HG03280 (cell line): ENCODE data around the gene ADAM12.
A peak's percentile ranks its signal among the peaks of the same experiment; 100 is the strongest.
"Not testable (repeated sequence)": the region's sequence is repeated elsewhere in the genome, so short reads cannot be mapped to it uniquely, and the experiment has no call there.

ENCODE experiments used
- ATAC-seq: cut with Tn5 transposase; IDR thresholded peaks from one replicate; pipeline ENCODE4 v1.9.1; 2021; ENCODE audit warnings: mild to moderate bottlenecking, moderate library complexity; ENCODE audit not compliant: unreplicated experiment

The ADAM12 gene

DNA sequence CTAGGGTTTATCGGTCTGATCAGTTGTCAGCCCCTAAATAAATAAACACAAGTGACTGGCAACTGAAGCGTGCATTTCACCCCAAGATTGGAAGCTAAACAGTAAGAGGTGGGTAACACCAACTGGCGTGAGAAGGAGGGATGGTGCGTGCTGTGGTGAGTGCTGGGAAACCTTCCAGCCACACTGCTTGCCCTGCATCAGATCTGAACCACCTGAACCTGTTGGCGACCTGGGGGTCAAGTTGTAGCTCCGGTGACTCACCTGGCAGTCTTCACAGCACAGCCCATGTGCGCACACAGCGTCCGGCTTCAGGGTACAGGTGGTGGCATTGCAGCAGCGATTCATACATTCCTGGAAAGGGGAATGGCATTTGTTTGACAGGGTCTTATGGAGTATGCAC, 321.8 kb downstream of the ADAM12 start:
- ATAC-seq = no peak

DNA sequence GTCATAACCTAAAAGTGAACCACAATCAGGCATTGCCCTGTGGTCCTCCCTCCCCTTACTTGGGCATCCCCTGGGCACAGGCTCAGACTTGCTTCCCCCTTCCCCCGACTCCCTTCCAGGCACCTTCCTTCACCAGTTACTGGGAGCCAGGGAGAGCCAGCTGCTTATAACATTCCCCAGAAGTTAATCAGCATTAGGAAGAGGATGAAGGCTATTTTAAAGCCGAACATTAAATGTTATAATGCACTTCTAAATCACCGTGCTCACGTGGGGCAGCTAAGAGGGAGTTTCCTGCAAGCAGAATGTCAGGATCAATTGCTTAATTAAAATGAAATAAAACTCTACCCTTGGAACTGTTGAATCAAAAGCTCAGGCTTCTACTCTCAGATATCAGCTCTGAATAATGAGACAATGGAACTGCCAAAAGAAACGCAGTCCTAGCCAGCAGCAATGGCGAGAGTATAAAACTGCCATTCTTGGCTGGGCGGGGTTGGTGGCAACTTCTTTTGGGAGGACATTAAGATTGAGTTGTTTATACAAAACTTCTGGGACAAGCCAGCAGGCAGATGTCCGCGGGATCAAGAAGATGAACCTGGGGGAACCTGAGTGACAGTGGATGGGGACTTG, 322.4 kb downstream of the ADAM12 start:
- ATAC-seq = no peak

DNA sequence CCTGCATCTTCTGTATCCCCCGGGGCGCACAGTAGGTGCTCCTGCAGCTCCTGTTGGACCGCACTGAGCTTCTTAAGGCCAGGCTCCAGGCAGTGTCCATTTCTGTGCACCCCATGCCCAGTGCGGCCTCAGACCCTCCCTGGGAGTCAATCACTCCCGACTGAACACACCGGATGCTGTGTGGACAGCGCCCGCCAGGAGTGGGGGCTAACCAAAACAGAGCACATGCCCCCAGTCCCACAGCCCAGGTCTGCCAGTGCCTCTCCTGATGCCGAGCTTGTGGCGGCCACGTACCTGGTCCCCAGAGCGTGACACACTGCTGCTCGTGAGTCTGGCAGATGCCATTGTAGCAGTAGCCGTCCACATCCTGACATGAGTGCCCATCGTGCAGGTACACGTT, 323.8 kb downstream of the ADAM12 start:
- no peak for ATAC-seq

DNA sequence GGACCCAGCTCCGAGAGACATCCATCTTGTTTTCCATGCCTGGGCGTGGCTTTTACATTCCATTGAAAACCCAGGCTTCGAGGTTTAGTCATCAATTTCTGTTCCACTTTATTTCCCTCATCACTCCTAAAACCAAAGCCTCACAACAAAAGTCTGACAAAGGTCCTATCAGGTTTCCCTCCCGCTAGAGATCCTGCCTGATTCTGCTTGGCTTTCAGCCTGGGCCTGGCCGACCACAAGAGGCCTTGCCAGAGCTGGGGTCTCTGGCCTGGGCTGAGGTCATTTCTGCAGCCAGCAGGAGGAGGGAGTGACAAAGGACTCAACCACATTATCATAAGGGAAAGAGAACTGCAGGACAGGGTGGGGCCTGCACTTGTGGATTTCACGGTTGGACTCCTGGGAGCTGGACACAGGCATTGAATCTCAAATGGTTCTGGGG, 324.9 kb downstream of the ADAM12 start:
- no peak for ATAC-seq

DNA sequence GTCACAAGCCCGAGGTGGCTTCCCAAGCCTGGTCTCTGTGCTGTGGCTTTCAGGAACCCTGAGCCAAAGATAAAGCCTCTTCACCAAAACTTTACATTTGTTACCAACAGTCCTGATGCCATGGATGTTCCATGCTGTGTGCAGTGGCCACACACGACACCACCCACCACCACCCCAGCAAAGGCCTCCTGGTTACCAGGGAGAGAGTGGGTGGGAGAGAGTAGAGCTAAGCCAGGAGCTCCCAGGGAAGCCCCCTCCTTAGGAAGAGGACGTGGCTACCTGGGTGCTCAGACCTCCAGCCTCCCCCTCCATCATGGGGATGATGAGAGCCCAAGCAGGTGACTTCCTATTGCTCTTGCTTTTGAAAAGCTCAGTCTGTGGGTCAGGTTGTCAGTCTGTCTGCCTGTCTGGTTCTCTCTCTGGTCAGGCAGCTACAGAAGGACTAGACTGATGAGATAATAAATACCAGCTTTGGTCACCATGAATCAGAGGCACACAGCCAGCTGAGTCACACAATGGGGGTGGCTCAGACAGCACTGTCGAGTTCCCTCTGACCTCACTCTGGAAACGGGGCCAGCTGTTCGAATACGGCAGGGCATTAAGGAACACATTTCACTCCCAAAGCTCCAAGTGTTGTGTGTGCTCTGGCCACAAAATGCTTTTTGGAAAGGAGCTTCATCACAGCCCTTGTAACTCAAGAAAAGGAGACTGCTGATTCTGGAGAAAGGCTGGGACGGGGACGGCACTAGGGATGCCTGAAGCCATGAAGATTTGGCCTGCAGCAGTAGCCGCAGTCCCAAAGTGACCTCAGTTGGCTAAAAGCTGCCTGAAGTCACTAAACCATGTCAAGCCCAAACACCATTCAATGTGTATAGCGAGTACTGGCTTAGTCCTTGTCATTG, 325.9 kb downstream of the ADAM12 start:
- no peak for ATAC-seq

DNA sequence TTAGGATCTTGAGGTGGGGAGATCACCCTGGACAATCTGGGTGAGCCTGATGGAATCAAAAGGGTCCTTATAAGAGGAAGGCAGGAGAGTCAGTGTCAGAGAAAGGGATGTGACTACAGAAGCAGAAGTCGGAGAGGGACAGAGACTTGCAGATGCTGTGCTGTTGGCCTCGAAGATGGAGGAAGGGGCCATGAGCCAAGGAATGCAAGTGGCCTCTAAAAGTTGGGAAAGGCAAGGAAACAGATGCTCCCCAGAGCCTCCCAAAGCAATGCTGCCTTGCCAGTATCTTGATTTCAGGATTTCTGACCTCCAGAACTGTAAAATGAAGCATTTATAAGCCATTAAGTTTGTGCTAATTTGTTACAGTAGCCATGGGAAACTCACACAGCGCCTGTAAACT, 326.8 kb downstream of the ADAM12 start:
- no peak for ATAC-seq

DNA sequence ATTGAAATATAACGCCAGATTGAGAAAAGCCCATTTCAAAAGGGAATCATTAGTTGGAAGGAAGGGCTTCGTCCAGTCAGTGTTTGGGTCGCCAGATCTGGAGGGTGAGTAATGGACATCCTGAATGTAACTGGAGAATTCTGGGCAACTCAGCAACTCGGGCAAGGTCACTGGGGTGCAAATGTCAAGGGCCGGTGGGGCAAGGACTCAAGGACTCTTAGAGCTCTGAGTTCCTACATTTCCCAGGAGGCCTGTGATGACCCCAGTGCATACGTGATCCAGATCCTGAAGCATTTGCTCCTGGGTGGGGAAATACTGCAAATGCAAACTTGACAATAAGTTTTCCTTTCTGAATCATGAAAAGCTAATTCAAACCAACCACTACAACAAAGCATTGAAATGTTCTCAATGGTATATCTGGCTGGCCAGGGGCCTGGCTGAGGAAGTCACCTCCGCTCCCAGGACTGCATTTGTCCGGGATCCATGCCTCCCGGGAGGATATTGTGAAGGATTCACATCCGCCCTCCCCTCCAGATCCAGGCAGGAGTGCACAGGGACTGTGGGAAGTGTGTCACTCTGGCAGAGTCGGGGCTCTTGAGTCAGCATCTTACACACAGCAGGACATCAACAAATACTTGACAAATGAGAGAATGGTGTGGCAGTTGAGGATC, 327.9 kb downstream of the ADAM12 start:
- ATAC-seq = no peak

DNA sequence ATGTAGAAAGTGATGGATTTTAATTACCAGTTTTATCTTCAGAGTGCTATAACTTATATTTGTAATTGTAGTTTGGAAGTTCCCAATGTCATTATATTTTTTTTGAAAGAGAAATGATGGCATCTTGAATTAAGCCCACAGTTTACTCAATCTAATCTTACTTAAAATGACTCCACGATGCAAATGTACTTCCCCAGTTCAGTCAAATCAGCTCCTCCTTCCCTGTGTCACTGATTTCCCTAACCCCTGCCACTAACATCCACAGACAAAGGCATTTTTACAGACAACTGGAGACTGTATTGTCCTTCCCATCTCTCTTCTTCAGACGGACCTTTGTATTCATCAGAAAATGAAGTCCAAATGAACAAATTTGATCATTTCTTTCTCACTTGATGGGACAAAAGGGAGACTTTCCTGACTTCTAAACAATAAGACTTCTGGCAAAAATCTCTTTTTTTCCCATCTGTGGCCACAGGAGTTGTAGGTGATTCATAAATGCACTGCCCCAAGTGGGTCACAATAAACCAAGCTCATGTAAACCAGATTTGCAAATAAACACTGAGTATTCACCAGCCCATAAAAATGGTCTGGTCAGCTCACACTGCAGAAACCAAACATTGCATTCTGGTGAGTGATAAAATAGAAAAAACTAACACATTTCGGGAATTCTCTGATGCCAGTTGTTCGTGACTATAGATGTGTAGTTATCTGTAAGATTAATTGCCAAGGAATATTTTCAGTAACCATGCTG, 329.0 kb downstream of the ADAM12 start:
- no peak for ATAC-seq

DNA sequence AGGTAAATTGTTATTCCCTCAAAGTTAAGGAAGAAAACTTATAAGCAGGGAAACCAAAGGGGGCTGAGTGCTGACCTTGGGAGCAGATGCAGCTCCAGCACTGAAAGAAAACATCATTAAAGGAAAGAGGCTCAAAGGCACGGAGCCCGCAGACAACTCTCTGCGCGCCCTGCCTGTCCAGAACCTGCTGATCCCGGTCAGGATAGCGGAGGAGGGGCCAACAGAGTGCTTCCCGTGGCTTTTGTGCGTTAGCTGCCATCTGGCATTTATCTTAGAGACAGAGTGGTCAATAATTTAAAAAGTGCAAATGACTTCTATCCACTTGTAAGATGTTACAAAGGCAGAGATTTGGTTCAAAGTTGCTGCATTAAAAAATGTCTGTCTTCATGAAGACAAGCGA, 329.8 kb downstream of the ADAM12 start:
- ATAC-seq = no peak

DNA sequence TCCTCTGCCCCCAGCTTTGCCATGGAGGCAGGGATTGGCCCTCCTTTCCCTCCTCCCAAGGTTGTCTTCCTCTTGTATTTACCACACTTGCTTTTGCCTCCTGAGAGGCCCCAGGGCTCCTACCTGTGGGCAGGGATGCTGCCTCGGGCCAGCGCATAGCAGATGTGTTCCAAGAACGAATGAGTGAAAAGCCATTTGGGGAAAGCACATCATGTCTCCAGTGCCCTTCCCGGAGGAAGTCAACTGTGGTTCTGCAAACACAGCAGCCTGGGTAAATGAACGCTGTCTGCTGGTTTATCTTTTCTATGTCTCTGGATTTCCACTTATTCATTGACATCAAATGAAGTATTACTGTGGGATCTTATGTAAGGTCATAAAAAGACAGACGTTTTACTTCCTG, 330.2 kb downstream of the ADAM12 start:
- no peak for ATAC-seq

DNA sequence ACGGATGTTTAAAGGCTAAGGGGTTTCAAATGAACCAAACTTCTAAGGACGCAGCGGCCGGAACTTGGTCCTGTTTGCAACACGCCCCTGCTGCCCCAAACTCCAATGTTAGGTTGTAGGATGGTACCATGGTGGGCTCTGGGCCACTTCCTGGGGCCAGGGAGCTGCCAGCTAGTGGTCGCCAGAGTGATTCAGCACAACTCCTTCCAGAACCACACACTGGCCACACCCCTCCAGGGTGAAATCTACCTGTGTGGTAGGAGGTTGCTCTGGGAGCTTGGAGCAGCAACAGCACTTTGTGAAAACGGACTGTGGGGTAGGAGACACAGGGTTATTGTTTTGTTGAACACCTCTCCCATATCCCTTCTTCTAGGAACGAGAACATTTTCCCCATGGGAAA, 330.8 kb downstream of the ADAM12 start:
- ATAC-seq = no peak

DNA sequence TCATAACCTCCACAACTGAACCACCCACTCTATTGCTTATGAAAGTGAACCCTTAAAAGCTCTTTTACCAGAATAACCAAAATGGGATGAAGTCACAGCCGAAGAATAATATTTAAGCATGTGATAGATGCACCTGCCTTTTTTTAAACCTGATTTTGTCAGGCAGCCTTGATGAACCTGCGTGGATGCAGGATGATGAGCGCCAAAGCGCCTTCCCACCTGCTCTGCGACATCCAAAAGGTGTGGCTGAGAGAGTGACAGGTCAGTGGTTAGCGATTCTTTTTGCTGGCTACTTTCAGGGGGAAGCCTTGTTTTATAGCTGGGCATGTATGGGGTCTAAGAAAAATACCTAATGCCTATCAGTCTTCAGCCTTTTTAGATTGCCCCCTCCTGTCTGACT, 334.1 kb downstream of the ADAM12 start:
- no peak for ATAC-seq

DNA sequence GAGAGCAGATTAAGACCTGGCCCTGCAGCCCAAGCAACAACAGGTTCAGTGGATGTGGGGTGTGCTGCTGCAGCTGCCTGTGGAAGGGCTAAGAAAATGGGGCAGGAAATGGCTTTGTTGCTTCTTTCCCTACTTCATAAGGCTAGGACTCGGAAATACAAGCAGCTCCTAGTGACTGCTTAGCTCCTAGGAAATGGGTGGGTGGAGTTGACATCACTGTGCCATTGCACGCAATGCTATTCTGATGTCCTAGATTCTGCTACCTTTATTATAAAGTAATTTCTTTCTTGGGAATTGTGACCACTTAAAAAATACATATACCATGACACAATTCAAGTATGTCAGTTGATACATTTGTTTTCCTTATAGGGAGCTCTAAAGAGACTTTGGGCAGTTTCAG, 336.1 kb downstream of the ADAM12 start:
- no peak for ATAC-seq

DNA sequence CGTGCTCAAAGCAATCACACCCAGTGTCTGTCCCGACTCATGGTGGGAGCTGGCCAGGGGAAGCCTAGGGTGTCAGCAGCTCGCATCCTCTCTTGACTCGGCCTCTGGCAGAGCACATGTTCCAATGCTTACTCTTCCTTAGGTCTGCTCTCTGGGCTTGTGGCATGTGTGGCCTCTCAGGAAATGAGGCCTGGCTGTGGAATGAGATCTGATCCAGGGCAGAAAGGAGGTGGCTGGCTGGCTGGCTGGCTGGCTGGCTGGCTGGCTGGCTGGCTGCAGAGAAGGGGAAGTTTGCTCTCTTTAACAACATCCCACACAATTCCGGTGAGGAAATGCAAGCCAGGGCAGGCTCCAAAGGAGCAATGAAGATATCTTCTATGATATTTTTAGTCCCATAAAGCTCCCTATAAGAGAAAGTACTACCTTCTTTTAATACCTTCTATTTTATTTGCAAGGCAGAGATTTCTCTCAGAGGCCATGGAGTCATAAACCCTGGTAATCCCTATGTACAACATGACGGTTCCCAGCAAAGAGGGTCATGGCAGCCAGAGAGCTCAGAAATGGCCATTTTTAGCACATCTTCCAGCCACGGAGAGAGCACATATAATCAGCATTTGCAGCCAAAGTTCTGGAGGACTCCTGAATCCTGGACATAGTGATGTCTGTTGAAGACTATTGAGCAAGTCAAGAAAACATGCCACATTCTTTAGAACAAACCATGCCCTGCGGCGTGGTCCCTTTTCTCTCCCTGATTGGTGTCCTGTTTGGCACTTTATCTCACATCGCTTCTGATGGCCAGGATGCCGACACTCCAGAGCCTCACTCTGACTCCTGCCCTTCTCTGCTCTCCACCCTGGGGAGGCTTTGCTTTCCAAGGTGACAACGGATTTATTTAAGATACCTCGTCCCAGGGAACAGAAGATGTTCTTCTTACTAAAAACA, 338.2 kb downstream of the ADAM12 start:
- no peak for ATAC-seq

DNA sequence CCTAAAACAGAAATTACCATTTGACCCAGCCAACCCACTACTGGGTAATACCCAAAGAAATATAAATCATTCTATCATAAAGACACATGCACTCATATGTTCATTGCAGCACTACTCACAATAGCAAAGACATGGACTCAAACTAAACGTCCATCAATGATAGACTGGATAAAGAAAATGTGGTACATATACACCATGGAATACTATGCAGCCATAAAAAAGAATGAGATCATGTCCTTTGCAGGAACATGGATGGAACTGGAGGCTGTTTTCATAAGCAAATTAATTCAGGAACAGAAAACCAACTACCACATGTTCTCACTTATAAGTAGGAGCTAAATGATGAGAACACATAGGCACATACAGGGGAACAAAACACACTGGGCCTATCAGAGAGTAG, 340.5 kb downstream of the ADAM12 start:
- not testable (repeated sequence) for ATAC-seq

DNA sequence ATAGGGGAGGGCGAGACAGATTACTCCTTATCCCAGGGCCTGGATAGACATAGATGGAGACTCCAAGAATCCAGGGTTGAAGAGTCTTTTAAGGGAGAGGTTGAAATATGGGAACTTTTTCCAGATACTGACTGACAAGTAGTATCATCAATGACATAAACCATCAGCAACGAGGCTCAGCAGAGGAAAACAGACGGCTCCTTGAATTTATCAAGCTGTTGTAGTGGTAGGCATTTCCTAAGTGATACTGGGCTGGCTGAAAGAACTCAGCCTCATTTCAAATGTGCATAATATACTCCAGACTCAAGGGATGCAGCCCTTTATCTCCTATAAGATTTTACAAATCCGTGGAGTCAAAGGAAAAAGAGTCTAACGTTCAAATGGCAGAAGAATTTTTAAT, 341.4 kb downstream of the ADAM12 start:
- no peak for ATAC-seq

DNA sequence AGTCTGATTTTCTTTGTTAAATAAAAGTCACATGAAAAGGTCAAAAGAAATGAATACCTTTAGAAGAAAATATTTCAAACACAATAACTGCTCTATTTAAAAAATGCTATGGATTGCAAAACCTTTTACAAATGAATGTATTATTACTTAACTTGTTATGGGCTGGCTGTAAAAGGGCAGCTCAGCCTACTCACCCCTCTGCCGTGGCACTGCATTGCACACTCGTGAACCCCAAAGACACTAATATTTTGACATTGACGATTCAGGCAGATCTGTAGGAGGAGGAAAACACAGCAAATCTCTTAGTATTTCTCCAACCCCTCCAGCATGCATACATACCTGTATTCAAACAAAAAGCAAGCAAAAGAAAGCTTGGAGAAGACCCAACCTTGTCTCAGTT, 342.4 kb downstream of the ADAM12 start:
- no peak for ATAC-seq

DNA sequence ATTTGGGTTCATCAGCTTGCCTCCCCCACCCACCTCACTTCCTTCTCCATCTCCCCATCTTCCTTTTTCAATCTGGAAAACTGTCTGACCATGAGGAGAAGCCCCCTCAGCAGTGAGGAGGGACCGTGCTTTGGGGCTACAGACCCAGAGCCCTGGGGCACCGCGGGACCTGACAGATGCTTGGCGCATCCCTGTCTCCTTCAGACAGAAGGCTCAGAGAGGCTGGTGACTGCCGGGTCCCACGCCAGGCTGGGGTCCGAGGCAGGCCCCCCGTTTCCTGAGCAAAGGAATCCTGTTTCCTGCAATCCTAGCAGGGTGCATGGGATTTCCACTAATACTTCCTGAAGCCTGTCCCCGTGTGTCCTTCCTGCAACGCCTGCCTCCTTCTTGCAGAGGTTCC, 344.9 kb downstream of the ADAM12 start:
- no peak for ATAC-seq

DNA sequence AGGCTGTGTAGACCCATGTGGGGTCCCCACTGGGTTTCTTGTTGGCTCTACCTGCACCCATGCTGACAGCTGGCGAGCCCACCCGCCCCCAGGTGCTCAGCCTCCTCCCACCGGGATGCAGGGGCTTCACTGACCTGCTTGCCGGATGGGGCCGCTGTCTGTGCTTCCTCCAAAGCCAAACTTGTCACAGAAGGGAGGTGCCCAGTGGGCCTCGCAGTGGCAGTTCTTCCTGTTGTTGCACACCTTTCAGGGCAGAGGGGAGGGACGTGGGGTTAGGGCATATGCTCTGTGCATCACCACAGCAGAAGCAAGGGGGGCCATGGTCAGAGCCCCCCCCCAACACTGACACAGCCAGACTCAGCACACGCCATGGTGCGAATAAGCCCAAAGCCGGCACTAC, 345.4 kb downstream of the ADAM12 start:
- ATAC-seq = no peak

DNA sequence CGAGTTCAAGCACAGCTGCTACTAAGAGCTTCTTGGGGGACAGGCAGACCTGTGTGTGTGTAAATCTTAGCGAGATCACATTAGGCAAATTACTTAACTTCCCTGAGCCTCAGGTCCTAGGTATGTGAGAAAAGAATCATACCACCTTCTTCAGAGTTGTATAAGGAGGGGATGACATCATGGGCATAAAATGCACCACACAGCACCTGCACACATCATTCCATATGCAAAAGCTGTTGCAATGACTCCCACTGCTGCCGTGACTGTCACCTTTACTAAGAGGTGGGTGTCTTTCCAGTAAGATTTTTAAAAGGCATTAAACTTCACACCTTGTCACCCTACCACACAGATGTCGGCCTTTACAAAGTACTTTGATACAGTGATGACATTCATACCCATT, 345.9 kb downstream of the ADAM12 start:
- peak; percentile 1 for ATAC-seq
